A673 (cell line): ENCODE data around the gene MAPRE3. TPM values are rescaled to one million over a fixed set of nuclear protein-coding genes. Genes with fewer than 3 reads are reported as not detected.

Experiments
- BruUV-seq: library from RNA; stranded (reverse); fragments of 400-500 nt; replicated peaks from 2 replicates; lab custom pipeline; 2021; lab: Mats Ljungman, UMichigan
- CTCF ChIA-PET: fragments of 300-600 bp; sonication (Branson Sonifier 250); formaldehyde crosslinking; loops from one replicate; lab custom pipeline; 2022; ENCODE audit warnings: antibody characterized with exemption; lab: Charles Lee
- POLR2A ChIA-PET: fragments of 300-600 bp; sonication (Branson Sonifier 250); formaldehyde crosslinking; loops from one replicate; lab custom pipeline; 2022; ENCODE audit warnings: antibody characterized with exemption; ENCODE audit not compliant: low non-redundant PET; lab: Charles Lee
- DNase-seq: peaks from one replicate; pipeline ENCODE4 v3.0.0-alpha.2; 2015; ENCODE audit warnings: low spot score
- H3K27ac ChIP-seq: fragments of 200-600 bp; sonication (generic); 2 replicates; pipeline ENCODE4 v1.5.1; 2016; ENCODE audit warnings: mixed run types, low read depth, mild to moderate bottlenecking, mixed read lengths, antibody characterized with exemption, low read length; ENCODE audit not compliant: poor library complexity, severe bottlenecking
- H3K27me3 ChIP-seq: fragments of 200-600 bp; sonication (generic); replicated peaks from 2 replicates; pipeline ENCODE4 v1.6.1; 2017; ENCODE audit warnings: mixed run types, low read depth, mild to moderate bottlenecking, mixed read lengths, antibody characterized with exemption, low read length; ENCODE audit not compliant: insufficient read depth, poor library complexity
- H3K36me3 ChIP-seq: fragments of 200-600 bp; sonication (generic); 2 replicates; pipeline ENCODE4 v1.6.1; 2016; ENCODE audit warnings: mixed run types, mild to moderate bottlenecking, mixed read lengths, antibody characterized with exemption, low read length; ENCODE audit not compliant: insufficient read depth, poor library complexity, severe bottlenecking
- H3K4me1 ChIP-seq: fragments of 200-600 bp; sonication (generic); 2 replicates; pipeline ENCODE4 v1.6.1; 2017; ENCODE audit warnings: mixed run types, mild to moderate bottlenecking, mixed read lengths, antibody characterized with exemption, low read length; ENCODE audit not compliant: insufficient read depth, poor library complexity, severe bottlenecking
- H3K4me3 ChIP-seq: fragments of 200-600 bp; sonication (generic); 2 replicates; pipeline ENCODE4 v1.5.1; 2016; ENCODE audit warnings: low read depth, mixed run types, mild to moderate bottlenecking, mixed read lengths, low read length; ENCODE audit not compliant: poor library complexity, severe bottlenecking
- H3K9me3 ChIP-seq: fragments of 200-600 bp; sonication (generic); 2 replicates; pipeline ENCODE4 v1.6.1; 2016; ENCODE audit warnings: mixed run types, low read depth, mild to moderate bottlenecking, mixed read lengths, antibody characterized with exemption, low read length; ENCODE audit not compliant: poor library complexity, severe bottlenecking
- EZH2 ChIP-seq: fragments of 200-600 bp; sonication (generic); IDR thresholded peaks from 2 replicates; pipeline ENCODE4 v1.6.1; 2017; ENCODE audit warnings: borderline replicate concordance, low read depth, mild to moderate bottlenecking, mixed read lengths, antibody characterized with exemption, low read length; ENCODE audit not compliant: poor library complexity, severe bottlenecking
- intact Hi-C: fragments of 100-400 bp; cut with micrococcal nuclease; formaldehyde crosslinking; loops from one replicate; pipeline ENCODE4 v1.10.0; 2022; ENCODE audit not compliant: unreplicated experiment
- total RNA-seq: library from RNA; stranded (reverse); gene quantifications from 2 replicates; pipeline ENCODE4 v1.2.3, GENCODE V29; 2021
- TF ChIP-seq, protein P1 (sequence below): fragments of 300-800, 200-600 bp; sonication (generic); conservative IDR thresholded peaks from 2 replicates; pipeline ENCODE4 v1.5.1; 2017; ENCODE audit warnings: low read depth, mild to moderate bottlenecking, antibody characterized with exemption, low read length, moderate library complexity, mixed read lengths

The MAPRE3 gene
- total RNA-seq, 1 experiment from 2014 or later = 8.4 TPM

GRCh38 chr2:27009716-27010115 is 39.3 kb downstream of the MAPRE3 start:
- BruUV-seq = no TSS peak
- intact Hi-C loops = no loop called here
- TF ChIP-seq, protein P1, sequence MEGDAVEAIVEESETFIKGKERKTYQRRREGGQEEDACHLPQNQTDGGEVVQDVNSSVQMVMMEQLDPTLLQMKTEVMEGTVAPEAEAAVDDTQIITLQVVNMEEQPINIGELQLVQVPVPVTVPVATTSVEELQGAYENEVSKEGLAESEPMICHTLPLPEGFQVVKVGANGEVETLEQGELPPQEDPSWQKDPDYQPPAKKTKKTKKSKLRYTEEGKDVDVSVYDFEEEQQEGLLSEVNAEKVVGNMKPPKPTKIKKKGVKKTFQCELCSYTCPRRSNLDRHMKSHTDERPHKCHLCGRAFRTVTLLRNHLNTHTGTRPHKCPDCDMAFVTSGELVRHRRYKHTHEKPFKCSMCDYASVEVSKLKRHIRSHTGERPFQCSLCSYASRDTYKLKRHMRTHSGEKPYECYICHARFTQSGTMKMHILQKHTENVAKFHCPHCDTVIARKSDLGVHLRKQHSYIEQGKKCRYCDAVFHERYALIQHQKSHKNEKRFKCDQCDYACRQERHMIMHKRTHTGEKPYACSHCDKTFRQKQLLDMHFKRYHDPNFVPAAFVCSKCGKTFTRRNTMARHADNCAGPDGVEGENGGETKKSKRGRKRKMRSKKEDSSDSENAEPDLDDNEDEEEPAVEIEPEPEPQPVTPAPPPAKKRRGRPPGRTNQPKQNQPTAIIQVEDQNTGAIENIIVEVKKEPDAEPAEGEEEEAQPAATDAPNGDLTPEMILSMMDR = no peak
- TF ChIP-seq EZH2 = no peak
- no peaks in the 10 kb centered on the region for H3K36me3 ChIP-seq
- no peaks in the 10 kb centered on the region for H3K9me3 ChIP-seq
- no peak overlapping the region for H3K4me3 ChIP-seq
- DNase-seq = no peak
- ChIA-PET POLR2A (no interaction called here), CTCF (no interaction called here)
- no peaks in the 10 kb centered on the region for H3K27me3 ChIP-seq
- H3K27ac ChIP-seq = no peak overlapping the region
- H3K4me1 ChIP-seq = no peaks in the 10 kb centered on the region

DNA sequence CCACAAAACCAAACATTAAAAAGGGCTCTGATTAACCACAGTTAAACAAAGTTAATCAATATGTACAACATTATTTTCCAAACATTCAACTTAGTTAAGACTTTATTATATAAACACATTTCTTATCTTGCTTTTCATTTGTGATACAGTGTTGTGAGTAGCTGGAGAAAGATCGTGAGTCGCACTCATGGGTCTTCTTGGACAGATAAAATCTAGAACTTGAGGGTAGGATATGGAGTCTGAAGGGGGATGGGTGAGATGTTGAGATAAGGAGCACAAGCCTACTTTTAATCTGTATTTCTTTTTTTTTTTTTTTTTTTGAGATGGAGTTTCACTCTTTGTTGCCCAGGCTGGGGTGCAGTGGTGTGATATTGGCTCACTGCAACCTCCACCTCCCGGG is 39.7 kb downstream of the MAPRE3 start:
- TF ChIP-seq EZH2 = no peak
- TF ChIP-seq, protein P1 = no peak
- no peak for DNase-seq
- Histone ChIP-seq H3K4me3 (no peak overlapping the region), H3K27me3 (no peaks in the 10 kb centered on the region), H3K27ac (no peak overlapping the region), H3K9me3 (no peaks in the 10 kb centered on the region), H3K36me3 (no peaks in the 10 kb centered on the region), H3K4me1 (peaks cover 1% of the 10 kb centered on the region)
- intact Hi-C loops = no loop called here
- POLR2A ChIA-PET = no interaction called here
- CTCF ChIA-PET = no interaction called here
- BruUV-seq = no TSS peak

GRCh38 chr2:27013738-27014137 is 43.3 kb downstream of the MAPRE3 start:
- ChIA-PET POLR2A (no interaction called here), CTCF (no interaction called here)
- TF ChIP-seq, protein P1 = no peak
- no peak for TF ChIP-seq EZH2
- peaks cover 21% of the 10 kb centered on the region for H3K4me1 ChIP-seq
- no peaks in the 10 kb centered on the region for H3K27me3 ChIP-seq
- BruUV-seq = no TSS peak
- H3K4me3 ChIP-seq = no peak overlapping the region
- H3K36me3 ChIP-seq = no peaks in the 10 kb centered on the region
- no peak overlapping the region for H3K27ac ChIP-seq
- DNase-seq = no peak
- intact Hi-C loops = no loop called here
- no peaks in the 10 kb centered on the region for H3K9me3 ChIP-seq
